Hepatocyte (in vitro differentiated cells): ENCODE data around the gene CCDC127. TPM values are rescaled to one million over a fixed set of nuclear protein-coding genes. Genes with fewer than 3 reads are reported as not detected.

Experiments used
- DNase-seq: peaks from one replicate; pipeline ENCODE4 v3.0.0-alpha.2; 2016; ENCODE audit warnings: low spot score
- H2AFZ ChIP-seq: fragments of 200-600 bp; sonication (generic); 2 replicates; pipeline ENCODE4 v1.6.0; 2016; ENCODE audit warnings: antibody characterized with exemption, mild to moderate bottlenecking
- H3K27ac ChIP-seq: fragments of 200-600 bp; sonication (generic); 2 replicates; pipeline ENCODE4 v1.5.1; 2016; ENCODE audit warnings: mild to moderate bottlenecking
- H3K27me3 ChIP-seq: fragments of 200-600 bp; sonication (generic); 2 replicates; pipeline ENCODE4 v1.6.1; 2016
- H3K36me3 ChIP-seq: fragments of 200-600 bp; sonication (generic); replicated peaks from 2 replicates; pipeline ENCODE4 v1.5.1; 2016; ENCODE audit warnings: low read depth; ENCODE audit not compliant: insufficient read depth
- H3K4me1 ChIP-seq: fragments of 200-600 bp; sonication (generic); 2 replicates; pipeline ENCODE4 v1.5.1; 2016; ENCODE audit warnings: mild to moderate bottlenecking, moderate library complexity; ENCODE audit not compliant: insufficient read depth
- H3K4me2 ChIP-seq: fragments of 200-600 bp; sonication (generic); 2 replicates; pipeline ENCODE4 v1.6.0; 2016
- H3K4me3 ChIP-seq: fragments of 200-600 bp; sonication (generic); 2 replicates; pipeline ENCODE4 v1.5.1; 2016; ENCODE audit warnings: mild to moderate bottlenecking
- H3K79me2 ChIP-seq: fragments of 200-600 bp; sonication (generic); 2 replicates; pipeline ENCODE4 v1.6.0; 2017; ENCODE audit warnings: mild to moderate bottlenecking
- H3K9me2 ChIP-seq: fragments of 200-600 bp; sonication (generic); replicated peaks from 2 replicates; pipeline ENCODE4 v1.6.0; 2017; ENCODE audit warnings: mild to moderate bottlenecking; ENCODE audit not compliant: insufficient read depth
- H3K9me3 ChIP-seq: fragments of 200-600 bp; sonication (generic); 2 replicates; pipeline ENCODE4 v1.5.1; 2016; ENCODE audit warnings: low read depth, mild to moderate bottlenecking
- H4K20me1 ChIP-seq: fragments of 200-600 bp; sonication (generic); 2 replicates; pipeline ENCODE4 v1.6.0; 2016; ENCODE audit warnings: mild to moderate bottlenecking; ENCODE audit not compliant: insufficient read depth, poor library complexity, severe bottlenecking
- CTCF ChIP-seq: fragments of 200-600 bp; sonication (generic); IDR thresholded peaks from 2 replicates; pipeline ENCODE4 v1.5.1; 2016; ENCODE audit warnings: antibody characterized with exemption, mild to moderate bottlenecking; ENCODE audit not compliant: poor library complexity
- EZH2 ChIP-seq: fragments of 200-600 bp; sonication (generic); IDR thresholded peaks from 2 replicates; pipeline ENCODE4 v1.6.1; 2016; ENCODE audit warnings: antibody characterized with exemption, mild to moderate bottlenecking, borderline replicate concordance
- EZH2phosphoT487 ChIP-seq: fragments of 200-600 bp; sonication (generic); IDR thresholded peaks from one replicate; pipeline ENCODE4 v1.6.1; 2018; ENCODE audit warnings: antibody characterized with exemption, mild to moderate bottlenecking, low read depth, moderate library complexity; ENCODE audit not compliant: unreplicated experiment, severe bottlenecking
- WGBS: methylation state at CpG from one replicate; pipeline ENCODE4 v1.1.6; 2016; ENCODE audit warnings: low lambda C conversion rate; ENCODE audit errors: missing lambda C conversion rate; 5-methylcytosine and 5-hydroxymethylcytosine counted together
- polyA plus RNA-seq: library from polyadenylated mRNA; unstranded; fragments of >200 nt; fragmentation: Nextera tagmentation; extraction: Ambion mirVana; gene quantifications from 2 replicates; pipeline ENCODE4 v1.2.1, GENCODE V29; 2016
- total RNA-seq: library from RNA; depleted of rRNA; stranded (reverse); fragments of >200 nt; gene quantifications from 2 replicates; pipeline ENCODE4 v1.2.3, GENCODE V29; 2014

Gene CCDC127
- total and polyA plus RNA-seq, 2 experiments from 2014 or later = 4.8 to 13.7 TPM

DNA sequence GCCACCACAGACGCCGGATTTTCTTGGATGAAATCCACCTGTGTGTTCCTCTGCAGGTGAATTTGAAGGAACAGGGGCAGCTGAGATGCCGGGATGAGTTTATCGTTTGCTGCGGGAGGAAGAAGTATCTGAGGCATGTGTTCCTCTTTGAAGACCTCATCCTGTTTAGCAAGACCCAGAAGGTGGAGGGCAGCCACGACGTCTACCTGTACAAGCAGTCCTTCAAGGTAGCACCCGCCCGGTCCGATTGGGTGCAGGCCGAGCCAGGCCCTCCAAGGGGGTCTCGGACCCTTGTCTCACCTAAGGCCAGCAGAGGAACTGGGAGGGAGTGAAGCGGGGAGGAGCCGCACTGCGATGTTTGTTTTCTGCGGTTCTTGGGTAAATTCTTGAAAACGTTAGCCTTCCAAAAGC is 45.1 kb downstream of the CCDC127 start:
- no peak for DNase-seq
- no peak overlapping the region for H3K27ac ChIP-seq
- H3K79me2 ChIP-seq = no peaks in the 10 kb centered on the region
- no peak overlapping the region for H3K4me3 ChIP-seq
- H3K9me2 ChIP-seq = no peaks in the 10 kb centered on the region
- no peak overlapping the region for H2AFZ ChIP-seq
- TF ChIP-seq CTCF (no peak), EZH2phosphoT487 (no peak), EZH2 (no peak)
- H3K36me3 ChIP-seq = no peaks in the 10 kb centered on the region
- H3K4me2 ChIP-seq = no peak overlapping the region
- 87% methylated on average over 17 of the region's 17 CpGs for WGBS
- H4K20me1 ChIP-seq = no peaks in the 10 kb centered on the region
- no peaks in the 10 kb centered on the region for H3K27me3 ChIP-seq
- no peaks in the 10 kb centered on the region for H3K4me1 ChIP-seq
- no peaks in the 10 kb centered on the region for H3K9me3 ChIP-seq

- no peak for TF ChIP-seq EZH2phosphoT487
- TF ChIP-seq CTCF = no peak
- TF ChIP-seq EZH2 = no peak
- no peaks in the 10 kb centered on the region for H3K79me2 ChIP-seq
- H3K27me3 ChIP-seq = no peaks in the 10 kb centered on the region
- no peaks in the 10 kb centered on the region for H3K9me3 ChIP-seq
- no peak overlapping the region for H3K27ac ChIP-seq
- no peak overlapping the region for H3K4me2 ChIP-seq
- DNase-seq = no peak
- H3K4me1 ChIP-seq = no peaks in the 10 kb centered on the region
- H3K4me3 ChIP-seq = no peak overlapping the region
- H2AFZ ChIP-seq = no peak overlapping the region
- no peaks in the 10 kb centered on the region for H4K20me1 ChIP-seq
- H3K9me2 ChIP-seq = no peaks in the 10 kb centered on the region
- H3K36me3 ChIP-seq = no peaks in the 10 kb centered on the region
- 95% methylated on average over 13 of the region's 13 CpGs for WGBS
These were observed 45.5 kb downstream of the CCDC127 start for GRCh38 chr5:172421-172820.

GRCh38 chr5:171801-172331 is 46.1 kb downstream of the CCDC127 start:
- no peak for DNase-seq
- WGBS = 96% methylated on average over 17 of the region's 23 CpGs
- Histone ChIP-seq H3K4me3 (no peak overlapping the region), H3K79me2 (no peaks in the 10 kb centered on the region), H3K27me3 (no peaks in the 10 kb centered on the region), H3K4me1 (no peaks in the 10 kb centered on the region), H3K9me3 (no peaks in the 10 kb centered on the region), H2AFZ (no peak overlapping the region), H3K9me2 (no peaks in the 10 kb centered on the region), H3K36me3 (no peaks in the 10 kb centered on the region), H4K20me1 (no peaks in the 10 kb centered on the region), H3K27ac (no peak overlapping the region), H3K4me2 (no peak overlapping the region)
- TF ChIP-seq CTCF (no peak), EZH2phosphoT487 (no peak), EZH2 (no peak)
